Measurements from ENCODE around the gene KCNAB3. TPM values are rescaled to one million over a fixed set of nuclear protein-coding genes. Genes with fewer than 3 reads are reported as not detected.
A peak's percentile ranks its signal among the peaks of the same experiment; 100 is the strongest.

The KCNAB3 gene
- total RNA-seq, 1 donor from 2014 or later = 2.6 TPM

DNA sequence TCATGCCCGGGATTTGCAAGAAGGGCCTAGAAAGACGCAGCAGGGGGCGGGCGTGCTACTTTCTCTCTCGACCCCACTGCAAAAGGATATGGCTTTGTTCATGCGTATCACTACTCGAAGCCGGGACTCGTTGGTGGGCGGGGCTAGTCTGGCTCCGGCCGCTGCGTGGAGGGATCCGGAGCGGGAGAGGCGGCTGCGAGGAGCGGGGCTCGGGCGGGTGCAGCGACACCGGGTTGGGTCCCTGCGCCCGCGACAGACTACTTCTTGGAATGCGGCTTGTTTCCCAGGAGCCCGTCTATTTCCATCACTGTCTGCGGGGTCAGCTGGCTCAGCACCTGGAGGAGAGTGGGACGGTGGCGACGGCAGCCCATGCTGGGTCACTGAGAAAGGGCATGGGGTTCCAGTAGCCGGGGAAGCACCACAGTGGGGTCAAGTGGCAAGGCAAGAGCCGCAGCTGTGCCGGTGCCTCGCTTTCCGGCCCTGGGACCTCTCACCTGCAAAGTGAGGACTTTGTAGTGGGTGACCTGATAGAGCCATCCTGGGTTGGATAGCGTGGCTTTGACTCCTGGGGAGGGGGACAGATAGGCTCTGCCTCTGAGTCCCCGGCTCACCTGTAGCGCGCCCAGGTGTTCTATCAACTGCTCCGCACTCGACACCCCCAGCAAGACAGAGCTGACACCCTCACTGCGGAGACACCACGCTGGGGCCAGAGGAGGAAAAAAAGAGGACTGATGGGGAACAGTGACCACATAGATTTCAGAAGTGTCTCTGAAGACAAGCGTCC, 6.6 kb downstream of the KCNAB3 start:
- peak overlapping the region; percentile 46 for H3K27ac Mint-ChIP-seq (ENCODE audit: unreplicated experiment)
- no peaks in the 10 kb centered on the region for H3K9me3 Mint-ChIP-seq (ENCODE audit: unreplicated experiment)
- H3K36me3 Mint-ChIP-seq (ENCODE audit: unreplicated experiment) = no peaks in the 10 kb centered on the region
- H3K27me3 Mint-ChIP-seq (ENCODE audit: unreplicated experiment) = peaks cover 2% of the 10 kb centered on the region
- no peak for DNase-seq (ENCODE audit: extremely low spot score, unreplicated experiment)
- peaks cover 4% of the 10 kb centered on the region for H3K4me1 Mint-ChIP-seq (ENCODE audit: unreplicated experiment)
- H3K4me3 Mint-ChIP-seq (ENCODE audit: unreplicated experiment) = peak overlapping the region; percentile 50
- TF ChIP-seq, protein P1, sequence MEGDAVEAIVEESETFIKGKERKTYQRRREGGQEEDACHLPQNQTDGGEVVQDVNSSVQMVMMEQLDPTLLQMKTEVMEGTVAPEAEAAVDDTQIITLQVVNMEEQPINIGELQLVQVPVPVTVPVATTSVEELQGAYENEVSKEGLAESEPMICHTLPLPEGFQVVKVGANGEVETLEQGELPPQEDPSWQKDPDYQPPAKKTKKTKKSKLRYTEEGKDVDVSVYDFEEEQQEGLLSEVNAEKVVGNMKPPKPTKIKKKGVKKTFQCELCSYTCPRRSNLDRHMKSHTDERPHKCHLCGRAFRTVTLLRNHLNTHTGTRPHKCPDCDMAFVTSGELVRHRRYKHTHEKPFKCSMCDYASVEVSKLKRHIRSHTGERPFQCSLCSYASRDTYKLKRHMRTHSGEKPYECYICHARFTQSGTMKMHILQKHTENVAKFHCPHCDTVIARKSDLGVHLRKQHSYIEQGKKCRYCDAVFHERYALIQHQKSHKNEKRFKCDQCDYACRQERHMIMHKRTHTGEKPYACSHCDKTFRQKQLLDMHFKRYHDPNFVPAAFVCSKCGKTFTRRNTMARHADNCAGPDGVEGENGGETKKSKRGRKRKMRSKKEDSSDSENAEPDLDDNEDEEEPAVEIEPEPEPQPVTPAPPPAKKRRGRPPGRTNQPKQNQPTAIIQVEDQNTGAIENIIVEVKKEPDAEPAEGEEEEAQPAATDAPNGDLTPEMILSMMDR (IDR thresholded peaks at IDR 0.05) = no peak

DNA sequence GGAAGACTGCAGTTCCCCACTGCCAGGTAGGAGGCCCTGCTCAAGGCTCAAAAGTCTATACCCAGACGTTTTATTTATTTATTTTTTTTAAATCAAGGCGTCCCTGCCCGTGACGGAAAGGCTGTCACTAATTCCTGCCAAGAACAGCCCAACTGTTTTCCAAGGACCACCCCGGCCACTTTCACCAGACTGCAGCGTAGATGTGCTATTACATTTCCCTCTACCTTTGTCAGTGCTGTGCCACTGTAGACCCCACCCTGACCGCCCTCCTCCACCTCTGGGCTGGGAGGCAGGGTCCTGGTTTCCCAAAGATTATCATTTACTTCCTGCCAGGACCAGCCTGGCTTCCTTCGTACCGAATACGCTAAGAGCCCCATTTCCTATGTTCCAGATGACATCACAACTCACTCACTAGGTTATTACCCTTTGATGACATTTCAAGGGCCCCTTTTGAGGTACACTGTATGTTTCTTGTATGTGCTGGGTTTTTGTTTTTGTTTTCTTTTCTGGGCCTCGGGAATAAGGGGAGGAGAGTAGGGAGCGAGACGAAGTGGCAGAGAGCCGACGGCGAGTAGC, 7.3 kb downstream of the KCNAB3 start:
- Mint-ChIP-seq H3K36me3 (ENCODE audit: unreplicated experiment) (no peaks in the 10 kb centered on the region), H3K4me3 (ENCODE audit: unreplicated experiment) (peak overlapping the region; percentile 50), H3K27me3 (ENCODE audit: unreplicated experiment) (peaks cover 2% of the 10 kb centered on the region), H3K27ac (ENCODE audit: unreplicated experiment) (peak overlapping the region; percentile 46), H3K4me1 (ENCODE audit: unreplicated experiment) (peaks cover 4% of the 10 kb centered on the region), H3K9me3 (ENCODE audit: unreplicated experiment) (no peaks in the 10 kb centered on the region)
- TF ChIP-seq, protein P1 (IDR thresholded peaks at IDR 0.05) = no peak
- no peak for DNase-seq (ENCODE audit: extremely low spot score, unreplicated experiment)

DNA sequence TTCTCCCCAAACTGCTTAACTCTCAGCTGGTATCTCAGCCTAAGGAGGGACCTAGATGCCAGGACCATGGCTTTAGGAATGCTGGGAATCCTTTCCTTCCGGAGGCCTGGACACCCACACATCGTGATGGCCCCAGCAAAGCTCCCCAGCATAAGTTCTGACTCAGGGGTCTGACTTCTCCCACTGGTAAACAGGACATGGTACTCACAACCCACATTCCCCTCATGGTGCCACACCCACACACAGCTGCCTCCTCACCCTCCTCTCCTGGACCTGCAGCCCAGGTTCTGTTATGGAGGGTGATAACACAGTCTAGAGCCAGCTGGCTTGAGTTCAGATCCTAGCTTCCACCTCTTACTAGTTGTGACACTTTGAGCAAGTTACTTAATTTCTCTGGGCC, 12.8 kb downstream of the KCNAB3 start:
- TF ChIP-seq, protein P1 (IDR thresholded peaks at IDR 0.05) = no peak
- peak overlapping the region; percentile 82 for H3K27ac Mint-ChIP-seq (ENCODE audit: unreplicated experiment)
- H3K4me3 Mint-ChIP-seq (ENCODE audit: unreplicated experiment) = peak overlapping the region; percentile 62
- H3K4me1 Mint-ChIP-seq (ENCODE audit: unreplicated experiment) = peaks cover 19% of the 10 kb centered on the region
- no peaks in the 10 kb centered on the region for H3K9me3 Mint-ChIP-seq (ENCODE audit: unreplicated experiment)
- H3K27me3 Mint-ChIP-seq (ENCODE audit: unreplicated experiment) = peaks cover 2% of the 10 kb centered on the region
- DNase-seq (ENCODE audit: extremely low spot score, unreplicated experiment) = no peak
- peaks cover under 1% of the 10 kb centered on the region for H3K36me3 Mint-ChIP-seq (ENCODE audit: unreplicated experiment)

DNA sequence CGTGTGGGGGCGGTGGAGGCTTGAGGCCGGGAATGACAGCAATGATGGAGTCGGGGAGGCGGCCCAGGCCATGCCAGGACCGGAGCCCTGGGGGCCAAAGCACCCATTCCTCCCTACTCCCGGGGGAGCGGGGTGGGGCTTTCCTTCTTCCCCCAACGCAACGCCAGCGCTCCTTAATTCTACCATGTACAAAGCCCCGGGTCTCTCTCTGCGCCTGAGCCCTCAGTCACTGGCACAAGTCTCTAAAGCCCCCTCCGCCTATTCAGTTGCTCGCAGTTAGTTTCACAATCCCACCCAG, 13.3 kb downstream of the KCNAB3 start:
- Mint-ChIP-seq H3K27ac (ENCODE audit: unreplicated experiment) (peak overlapping the region; percentile 82), H3K4me3 (ENCODE audit: unreplicated experiment) (peak overlapping the region; percentile 62), H3K36me3 (ENCODE audit: unreplicated experiment) (peaks cover 4% of the 10 kb centered on the region), H3K4me1 (ENCODE audit: unreplicated experiment) (peaks cover 19% of the 10 kb centered on the region), H3K9me3 (ENCODE audit: unreplicated experiment) (no peaks in the 10 kb centered on the region), H3K27me3 (ENCODE audit: unreplicated experiment) (peaks cover 2% of the 10 kb centered on the region)
- no peak for DNase-seq (ENCODE audit: extremely low spot score, unreplicated experiment)
- TF ChIP-seq, protein P1 (IDR thresholded peaks at IDR 0.05) = no peak

DNA sequence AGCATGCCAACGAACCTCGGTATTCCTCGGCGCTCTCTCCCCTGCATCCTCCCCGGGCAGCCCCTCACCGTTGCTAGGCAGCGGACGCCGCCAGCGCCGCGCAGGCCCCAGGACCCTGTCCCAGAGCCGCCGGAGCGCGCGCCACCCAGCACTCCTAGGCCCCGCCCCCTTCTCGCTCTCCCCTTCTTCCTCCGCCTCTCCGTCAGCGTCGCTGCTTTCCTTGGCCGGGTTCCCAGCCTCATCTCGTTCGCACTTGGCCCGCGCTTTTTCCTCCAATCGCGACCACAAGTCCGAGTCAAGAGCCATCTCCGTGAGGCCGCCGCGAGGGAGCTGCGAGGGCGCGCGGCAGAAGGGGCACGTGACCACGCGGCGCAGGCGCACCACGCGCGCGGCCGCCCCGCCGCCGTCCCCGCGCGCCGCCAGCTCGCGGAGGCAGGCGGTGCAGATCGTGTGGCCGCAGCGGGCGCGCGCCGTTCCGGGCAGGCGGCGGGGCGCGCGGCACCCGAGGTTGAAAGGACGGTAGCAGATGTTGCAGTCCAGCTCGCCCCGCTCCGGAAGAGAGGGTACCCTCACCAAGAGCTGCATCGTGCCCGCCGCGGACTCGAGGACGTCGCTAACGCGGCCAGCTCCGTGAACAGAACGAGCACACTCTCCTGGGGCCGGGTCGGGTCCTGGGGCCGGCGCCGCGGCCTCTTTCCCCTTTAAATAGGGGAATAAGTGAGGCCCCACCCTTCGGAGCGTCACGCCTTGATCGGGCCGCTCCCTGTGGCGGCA, 13.9 kb downstream of the KCNAB3 start, which contains the start of gene RNF227:
RNF227 (minus strand) TSS at position 679 of the 774 bp plus-strand sequence; CDS start at position 585, 94 bp downstream.
- peak; percentile 97 for DNase-seq (ENCODE audit: extremely low spot score, unreplicated experiment)
- TF ChIP-seq, protein P1 (IDR thresholded peaks at IDR 0.05) = no peak
- Mint-ChIP-seq H3K4me1 (ENCODE audit: unreplicated experiment) (peaks cover 19% of the 10 kb centered on the region), H3K4me3 (ENCODE audit: unreplicated experiment) (peak within 1 kb of the TSS; percentile 88), H3K9me3 (ENCODE audit: unreplicated experiment) (no peaks in the 10 kb centered on the region), H3K27ac (ENCODE audit: unreplicated experiment) (peak within 1 kb of the TSS; percentile 87), H3K27me3 (ENCODE audit: unreplicated experiment) (peaks cover 2% of the 10 kb centered on the region), H3K36me3 (ENCODE audit: unreplicated experiment) (peaks cover 9% of the 10 kb centered on the region)
